Body of pancreas (tissue), 4 donors: ENCODE results near the gene GTF2H2C.
"Not testable (repeated sequence)": the region's sequence is repeated elsewhere in the genome, so short reads cannot be mapped to it uniquely, and the experiment has no call there.

Source experiments
- CTCF ChIP-seq, 7 experiments: fragments of 450-650 bp in 4 of 7; fragments of 200-600 bp in 3 of 7; sonication (generic) in 3 of 7; IDR thresholded peaks; one replicate each; pipeline ENCODE4 v1.5.1; 2016 to 2019; ENCODE audit warnings: antibody characterized with exemption in 7 of 7
- POLR2A ChIP-seq, 3 donors: fragments of 450-650 bp; IDR thresholded peaks; one replicate each; pipeline ENCODE4 v1.6.1; 2016; ENCODE audit warnings: antibody characterized with exemption in 3 of 3, mild to moderate bottlenecking in 2 of 3

- not testable (repeated sequence) for TF ChIP-seq POLR2A, CTCF (IDR thresholded peaks at IDR 0.05)
Observed at GRCh38 chr5:69583356-69583755, 23.4 kb downstream of the GTF2H2C start.
